Keratinocyte (primary cell): Measurements from ENCODE around the gene MTCP1. TPM values are rescaled to one million over a fixed set of nuclear protein-coding genes. Genes with fewer than 3 reads are reported as not detected.
A peak's percentile ranks its signal among the peaks of the same experiment; 100 is the strongest.

Experiments
- DNase-seq: peaks from one replicate; pipeline ENCODE4 v3.0.0-alpha.2; 2011; ENCODE audit warnings: low read depth, missing footprints, low spot score
- FAIRE-seq: peaks from 2 replicates; lab custom pipeline; 2011; peaks lifted over from hg19 to GRCh38; lab: Jason Lieb, UNC
- H2AFZ ChIP-seq: 2 replicates; pipeline ENCODE4 v1.6.0; 2012; ENCODE audit warnings: low read length, control low read depth, inconsistent platforms; ENCODE audit not compliant: control insufficient read depth
- H3K27ac ChIP-seq: 2 replicates; pipeline ENCODE4 v1.5.1; 2011; ENCODE audit warnings: low read length; ENCODE audit not compliant: control insufficient read depth, insufficient read depth
- H3K27me3 ChIP-seq: 3 replicates; pipeline ENCODE4 v1.6.0; 2011; ENCODE audit warnings: low read length; ENCODE audit not compliant: control insufficient read depth, insufficient read depth; ENCODE audit errors: extremely low read depth
- H3K36me3 ChIP-seq, 2 experiments: 2 replicates in 1 of 2; 3 replicates in 1 of 2; pipeline ENCODE4 v1.5.1; 2011; ENCODE audit warnings: low read length in 2 of 2, mild to moderate bottlenecking in 1 of 2; ENCODE audit not compliant: control insufficient read depth in 2 of 2, insufficient read depth in 2 of 2; ENCODE audit errors: extremely low read depth in 1 of 2
- H3K4me1 ChIP-seq: 3 replicates; pipeline ENCODE4 v1.5.1; 2011; ENCODE audit warnings: low read length; ENCODE audit not compliant: control insufficient read depth, insufficient read depth; ENCODE audit errors: extremely low read depth
- H3K4me2 ChIP-seq: 3 replicates; pipeline ENCODE4 v1.6.0; 2011; ENCODE audit warnings: low read depth, low read length; ENCODE audit not compliant: control insufficient read depth, insufficient read depth; ENCODE audit errors: extremely low read depth
- H3K4me3 ChIP-seq, 3 experiments: fragments of 200-600 bp in 1 of 3; sonication (generic) in 1 of 3; 2 replicates in 2 of 3; 3 replicates in 1 of 3; pipeline ENCODE4 v1.5.1; 2011 to 2016; ENCODE audit warnings: low read length in 3 of 3, mild to moderate bottlenecking in 3 of 3, control low read depth in 2 of 3, inconsistent platforms in 1 of 3, low read depth in 1 of 3, mixed read lengths in 1 of 3, mixed run types in 1 of 3, moderate library complexity in 1 of 3; ENCODE audit not compliant: control insufficient read depth in 2 of 3, insufficient read depth in 2 of 3; ENCODE audit errors: extremely low read depth in 1 of 3
- H3K79me2 ChIP-seq: 2 replicates; pipeline ENCODE4 v1.6.0; 2012; ENCODE audit warnings: low read length; ENCODE audit not compliant: control insufficient read depth, insufficient read depth
- H3K9ac ChIP-seq: 3 replicates; pipeline ENCODE4 v1.6.0; 2011; ENCODE audit warnings: low read length; ENCODE audit not compliant: control insufficient read depth, insufficient read depth; ENCODE audit errors: extremely low read depth
- H3K9me1 ChIP-seq: 3 replicates; pipeline ENCODE4 v1.6.0; 2011; ENCODE audit warnings: low read length; ENCODE audit not compliant: control insufficient read depth, insufficient read depth; ENCODE audit errors: extremely low read depth
- H3K9me3 ChIP-seq: 2 replicates; pipeline ENCODE4 v1.5.1; 2012; ENCODE audit warnings: low read depth, low read length; ENCODE audit not compliant: control insufficient read depth
- H4K20me1 ChIP-seq: 3 replicates; pipeline ENCODE4 v1.6.0; 2011; ENCODE audit warnings: low read length; ENCODE audit not compliant: control insufficient read depth, insufficient read depth; ENCODE audit errors: extremely low read depth
- EZH2 ChIP-seq: IDR thresholded peaks from one replicate; pipeline ENCODE4 v1.6.1; 2012; ENCODE audit warnings: inconsistent platforms, mild to moderate bottlenecking, low read length, moderate library complexity
- dilution Hi-C: fragments of 300-500 bp; cut with MboI; formaldehyde crosslinking; loops from one replicate; pipeline ENCODE4 v1.7.0; 2020; ENCODE audit warnings: low sequenced_read_pairs; ENCODE audit not compliant: extremely low pct_ligation_motif_present
- polyA plus RNA-seq, 5 experiments: library from polyadenylated mRNA; depleted of rRNA in 3 of 5; stranded (reverse) in 3 of 5; stranded (forward) in 1 of 5; unstranded in 1 of 5; fragments of >200 nt; gene quantifications; 1 replicate in 1 of 5; 2 replicates in 3 of 5; 3 replicates in 1 of 5; pipeline versions ENCODE4 v1.2.1 to v1.2.3, GENCODE V29; 2011 to 2012; ENCODE audit warnings: missing spikeins in 2 of 5, low read depth in 1 of 5, low replicate concordance in 1 of 5
- TF ChIP-seq, protein P1 (sequence below), 3 experiments: IDR thresholded peaks in 1 of 3; conservative IDR thresholded peaks in 1 of 3; optimal IDR thresholded peaks in 1 of 3; 2 replicates in 2 of 3; 3 replicates in 1 of 3; pipeline versions ENCODE3 to v1.5.1; 2011; ENCODE audit warnings: low read length in 3 of 3, mild to moderate bottlenecking in 3 of 3, moderate library complexity in 2 of 3, control low read depth in 1 of 3, inconsistent platforms in 1 of 3; ENCODE audit not compliant: insufficient read depth in 2 of 3; ENCODE audit errors: extremely low read depth in 1 of 3

MTCP1 gene
- polyA plus RNA-seq, 1 donor (not counting 4 experiments of a cell fraction or from before 2014, with no cell fraction given): 20.2 TPM

GRCh38 chrX:155056877-155057792 is 13.8 kb downstream of the MTCP1 start:
- Histone ChIP-seq H3K27ac (no peak overlapping the region), H3K9me1 (no peaks in the 10 kb centered on the region), H3K36me3 (no peaks in the 10 kb centered on the region), H3K9me3 (no peaks in the 10 kb centered on the region), H3K4me1 (peaks cover 4% of the 10 kb centered on the region), H3K4me3 (no peak overlapping the region), H2AFZ (peak overlapping the region; percentile 45), H4K20me1 (no peaks in the 10 kb centered on the region), H3K9ac (no peak overlapping the region), H3K27me3 (no peaks in the 10 kb centered on the region), H3K79me2 (no peaks in the 10 kb centered on the region), H3K4me2 (peak overlapping the region; percentile 63)
- TF ChIP-seq EZH2: no peak
- TF ChIP-seq, protein P1, sequence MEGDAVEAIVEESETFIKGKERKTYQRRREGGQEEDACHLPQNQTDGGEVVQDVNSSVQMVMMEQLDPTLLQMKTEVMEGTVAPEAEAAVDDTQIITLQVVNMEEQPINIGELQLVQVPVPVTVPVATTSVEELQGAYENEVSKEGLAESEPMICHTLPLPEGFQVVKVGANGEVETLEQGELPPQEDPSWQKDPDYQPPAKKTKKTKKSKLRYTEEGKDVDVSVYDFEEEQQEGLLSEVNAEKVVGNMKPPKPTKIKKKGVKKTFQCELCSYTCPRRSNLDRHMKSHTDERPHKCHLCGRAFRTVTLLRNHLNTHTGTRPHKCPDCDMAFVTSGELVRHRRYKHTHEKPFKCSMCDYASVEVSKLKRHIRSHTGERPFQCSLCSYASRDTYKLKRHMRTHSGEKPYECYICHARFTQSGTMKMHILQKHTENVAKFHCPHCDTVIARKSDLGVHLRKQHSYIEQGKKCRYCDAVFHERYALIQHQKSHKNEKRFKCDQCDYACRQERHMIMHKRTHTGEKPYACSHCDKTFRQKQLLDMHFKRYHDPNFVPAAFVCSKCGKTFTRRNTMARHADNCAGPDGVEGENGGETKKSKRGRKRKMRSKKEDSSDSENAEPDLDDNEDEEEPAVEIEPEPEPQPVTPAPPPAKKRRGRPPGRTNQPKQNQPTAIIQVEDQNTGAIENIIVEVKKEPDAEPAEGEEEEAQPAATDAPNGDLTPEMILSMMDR (optimal IDR thresholded peaks at IDR 0.05 in 1 of 3, IDR thresholded peaks at IDR 0.05 in 1 of 3, conservative IDR thresholded peaks at IDR 0.05 in 1 of 3; ENCODE audit: extremely low read depth in 1 of 3, insufficient read depth in 2 of 3, low read length in 3 of 3): peak; percentile 66 to 76 (median 72)
- peak; percentile 17 for DNase-seq
- FAIRE-seq: no peak
- dilution Hi-C loops: no loop called here

DNA sequence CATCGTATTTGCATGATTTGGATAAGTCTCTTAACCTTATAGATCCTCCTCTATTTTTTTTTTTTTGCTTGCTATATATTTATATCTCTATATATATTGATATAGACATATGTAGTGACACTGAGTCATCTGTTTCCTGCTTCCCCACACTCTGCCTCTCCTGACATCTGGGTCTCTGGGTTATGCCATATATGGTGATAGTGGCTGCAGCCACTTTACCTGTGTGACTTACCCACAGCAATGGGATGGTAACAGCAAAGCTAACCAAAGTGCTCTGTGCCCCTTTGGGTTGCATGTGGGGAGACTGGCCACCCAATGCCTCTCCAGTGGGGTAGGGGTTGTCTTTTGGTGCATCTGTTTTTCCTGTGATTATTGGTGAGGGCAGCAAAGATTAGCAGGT is 14.5 kb downstream of the MTCP1 start:
- TF ChIP-seq EZH2: no peak
- TF ChIP-seq, protein P1 (optimal IDR thresholded peaks at IDR 0.05 in 1 of 3, IDR thresholded peaks at IDR 0.05 in 1 of 3, conservative IDR thresholded peaks at IDR 0.05 in 1 of 3; ENCODE audit: extremely low read depth in 1 of 3, insufficient read depth in 2 of 3, low read length in 3 of 3): no peak

More for the DNA sequence above, 14.5 kb downstream of the MTCP1 start:
- Histone ChIP-seq H3K36me3 (no peaks in the 10 kb centered on the region), H3K79me2 (no peaks in the 10 kb centered on the region), H3K4me2 (no peak overlapping the region), H3K9me1 (no peaks in the 10 kb centered on the region), H3K9me3 (no peaks in the 10 kb centered on the region), H3K4me1 (peaks cover 4% of the 10 kb centered on the region), H3K27me3 (no peaks in the 10 kb centered on the region), H2AFZ (no peak overlapping the region), H3K4me3 (no peak overlapping the region), H3K27ac (no peak overlapping the region), H3K9ac (no peak overlapping the region), H4K20me1 (no peaks in the 10 kb centered on the region)
- DNase-seq: no peak
- no peak for FAIRE-seq
- dilution Hi-C loops: no loop called here
